Measurements from ENCODE around the gene ADCY1. TPM values are rescaled to one million over a fixed set of nuclear protein-coding genes. Genes with fewer than 3 reads are reported as not detected.
"Not testable (repeated sequence)": the region's sequence is repeated elsewhere in the genome, so short reads cannot be mapped to it uniquely, and the experiment has no call there.

The ADCY1 gene
- total RNA-seq, 2 experiments from 2014 or later: 0.03 TPM; not detected in 1

DNA sequence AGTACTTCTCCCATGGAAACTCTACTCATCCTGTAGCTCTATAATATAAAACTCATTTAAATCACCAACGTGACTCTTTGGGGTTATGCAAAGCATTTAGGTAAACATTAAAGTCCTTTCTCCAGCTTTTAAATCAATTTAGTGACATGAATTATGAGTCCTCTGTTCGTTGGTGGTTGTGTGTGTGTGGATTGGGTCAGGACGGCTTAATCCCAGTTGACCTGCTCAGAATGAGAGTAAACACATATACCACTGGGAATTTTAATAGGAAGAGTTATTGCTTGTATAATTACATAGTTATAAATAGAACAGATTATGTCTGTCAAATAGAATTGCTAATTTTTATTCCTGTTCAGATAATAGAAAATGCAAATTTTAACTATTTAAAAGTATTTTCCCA is 30.7 kb upstream of the ADCY1 start:
- H3K4me3 ChIP-seq (ENCODE audit: low read length): no peak overlapping the region
- TF ChIP-seq, protein P1, sequence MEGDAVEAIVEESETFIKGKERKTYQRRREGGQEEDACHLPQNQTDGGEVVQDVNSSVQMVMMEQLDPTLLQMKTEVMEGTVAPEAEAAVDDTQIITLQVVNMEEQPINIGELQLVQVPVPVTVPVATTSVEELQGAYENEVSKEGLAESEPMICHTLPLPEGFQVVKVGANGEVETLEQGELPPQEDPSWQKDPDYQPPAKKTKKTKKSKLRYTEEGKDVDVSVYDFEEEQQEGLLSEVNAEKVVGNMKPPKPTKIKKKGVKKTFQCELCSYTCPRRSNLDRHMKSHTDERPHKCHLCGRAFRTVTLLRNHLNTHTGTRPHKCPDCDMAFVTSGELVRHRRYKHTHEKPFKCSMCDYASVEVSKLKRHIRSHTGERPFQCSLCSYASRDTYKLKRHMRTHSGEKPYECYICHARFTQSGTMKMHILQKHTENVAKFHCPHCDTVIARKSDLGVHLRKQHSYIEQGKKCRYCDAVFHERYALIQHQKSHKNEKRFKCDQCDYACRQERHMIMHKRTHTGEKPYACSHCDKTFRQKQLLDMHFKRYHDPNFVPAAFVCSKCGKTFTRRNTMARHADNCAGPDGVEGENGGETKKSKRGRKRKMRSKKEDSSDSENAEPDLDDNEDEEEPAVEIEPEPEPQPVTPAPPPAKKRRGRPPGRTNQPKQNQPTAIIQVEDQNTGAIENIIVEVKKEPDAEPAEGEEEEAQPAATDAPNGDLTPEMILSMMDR (IDR thresholded peaks at IDR 0.05): no peak
- no peak overlapping the region for H3K4me3 Mint-ChIP-seq

DNA sequence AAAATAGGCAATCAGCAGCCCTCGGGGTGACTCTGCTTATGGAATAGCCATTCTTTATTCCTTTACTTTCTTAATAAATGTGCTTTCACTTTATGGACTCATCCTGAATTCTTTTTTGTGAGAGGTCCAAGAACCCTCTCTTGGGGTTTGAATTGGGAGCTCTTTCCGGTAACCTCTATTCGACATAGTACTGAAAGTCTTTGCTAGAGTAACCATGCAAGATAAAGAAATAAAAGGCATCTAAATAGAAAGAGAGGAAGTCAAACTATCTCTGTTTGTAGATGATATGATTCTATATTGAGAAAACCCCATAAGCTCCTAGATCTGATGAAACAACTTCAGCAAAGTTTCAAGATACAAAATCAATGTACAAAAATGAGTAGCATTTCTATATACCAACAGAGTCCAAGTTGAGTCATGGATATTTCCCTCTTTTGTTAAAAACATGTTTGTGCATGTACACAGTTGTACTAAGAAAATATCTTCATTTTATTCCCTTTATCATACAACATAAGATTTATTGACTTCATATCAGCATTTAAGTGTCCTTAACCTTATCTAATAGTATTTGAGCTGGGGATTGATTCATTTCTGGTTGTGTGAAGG is 29.0 kb upstream of the ADCY1 start:
- H3K36me3 Mint-ChIP-seq (ENCODE audit: low read depth); DNase-seq; POLR2A ChIA-PET; intact Hi-C loops (cut with DNase I, micrococcal nuclease); H3K27ac ChIP-seq (ENCODE audit: low read depth in 1 of 2, low read length in 2 of 2); H3K4me3 Mint-ChIP-seq; H3K36me3 ChIP-seq (ENCODE audit: insufficient read depth, low read length); H3K27me3 ChIP-seq (ENCODE audit: control insufficient read depth in 1 of 2, insufficient read depth in 2 of 2, low read length in 2 of 2); H3K4me1 Mint-ChIP-seq (ENCODE audit: low read depth); H3K9me3 Mint-ChIP-seq; H3K9me3 ChIP-seq (ENCODE audit: control insufficient read depth in 1 of 2, insufficient read depth in 1 of 2, low read length in 2 of 2); H3K27ac Mint-ChIP-seq; H3K4me3 ChIP-seq (ENCODE audit: low read length); H3K4me1 ChIP-seq (ENCODE audit: insufficient read depth, low read length); CTCF ChIA-PET; ATAC-seq (ENCODE audit: poor library complexity): not testable (repeated sequence)
- H3K27me3 Mint-ChIP-seq: peaks cover 10% of the 10 kb centered on the region

More for the DNA sequence above, 30.7 kb upstream of the ADCY1 start:
- no peaks in the 10 kb centered on the region for H3K36me3 ChIP-seq (ENCODE audit: insufficient read depth, low read length)
- no peaks in the 10 kb centered on the region for H3K36me3 Mint-ChIP-seq (ENCODE audit: low read depth)
- intact Hi-C loops (cut with DNase I, micrococcal nuclease): no loop called here
- H3K27ac ChIP-seq (ENCODE audit: low read depth in 1 of 2, low read length in 2 of 2): no peak overlapping the region
- no peaks in the 10 kb centered on the region for H3K4me1 Mint-ChIP-seq (ENCODE audit: low read depth)
- peaks cover 10% of the 10 kb centered on the region for H3K27me3 Mint-ChIP-seq
- H3K27ac Mint-ChIP-seq: no peak overlapping the region
- H3K27me3 ChIP-seq (ENCODE audit: control insufficient read depth in 1 of 2, insufficient read depth in 2 of 2, low read length in 2 of 2): peaks cover 0 to 3% of the 10 kb centered on the region in 2 experiments
- POLR2A ChIA-PET: no interaction called here
- H3K9me3 Mint-ChIP-seq: peaks cover 10% of the 10 kb centered on the region
- ATAC-seq (ENCODE audit: poor library complexity) (no peak), DNase-seq (no peak)
- H3K9me3 ChIP-seq (ENCODE audit: control insufficient read depth in 1 of 2, insufficient read depth in 1 of 2, low read length in 2 of 2): no peaks in the 10 kb centered on the region
- CTCF ChIA-PET: no interaction called here
- H3K4me1 ChIP-seq (ENCODE audit: insufficient read depth, low read length): no peaks in the 10 kb centered on the region

DNA sequence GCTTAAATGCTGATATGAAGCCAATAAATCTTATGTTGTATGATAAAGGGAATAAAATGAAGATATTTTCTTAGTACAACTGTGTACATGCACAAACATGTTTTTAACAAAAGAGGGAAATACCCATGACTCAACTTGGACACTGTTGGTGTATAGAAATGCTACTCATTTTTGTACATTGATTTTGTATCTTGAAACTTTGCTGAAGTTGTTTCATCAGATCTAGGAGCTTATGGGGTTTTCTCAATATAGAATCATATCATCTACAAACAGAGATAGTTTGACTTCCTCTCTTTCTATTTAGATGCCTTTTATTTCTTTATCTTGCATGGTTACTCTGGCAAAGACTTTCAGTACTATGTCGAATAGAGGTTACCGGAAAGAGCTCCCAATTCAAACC is 25.3 kb upstream of the ADCY1 start:
- intact Hi-C loops (cut with DNase I, micrococcal nuclease): not testable (repeated sequence)

DNA sequence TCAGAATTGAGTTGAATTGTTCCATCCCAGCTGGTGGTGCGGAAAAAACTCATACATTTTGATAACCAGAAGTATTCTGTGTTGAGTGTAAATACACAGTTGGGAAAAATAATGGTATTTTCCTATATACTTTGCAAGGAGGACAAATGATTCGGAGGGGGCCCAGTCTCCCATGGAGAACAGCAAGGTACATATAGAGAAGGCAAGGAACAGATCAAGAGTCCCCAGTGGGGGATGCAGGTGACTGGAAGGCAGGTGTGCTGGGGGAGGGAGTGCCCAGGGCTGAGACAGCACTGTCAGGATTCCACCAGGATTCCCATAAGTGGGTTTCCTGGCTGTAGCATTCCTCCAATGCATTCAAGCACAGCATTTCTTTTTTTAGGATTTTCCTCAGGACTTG is 10.8 kb upstream of the ADCY1 start:
- DNase-seq (no peak), ATAC-seq (ENCODE audit: poor library complexity) (no peak)
- Mint-ChIP-seq H3K4me3 (no peak overlapping the region), H3K9me3 (peaks cover 8% of the 10 kb centered on the region), H3K27me3 (peaks cover 44% of the 10 kb centered on the region), H3K36me3 (ENCODE audit: low read depth) (no peaks in the 10 kb centered on the region), H3K27ac (no peak overlapping the region), H3K4me1 (ENCODE audit: low read depth) (no peaks in the 10 kb centered on the region)
- intact Hi-C loops (cut with DNase I, micrococcal nuclease): no loop called here
- peaks cover 0 to 4% of the 10 kb centered on the region in 2 experiments for H3K9me3 ChIP-seq (ENCODE audit: control insufficient read depth in 1 of 2, insufficient read depth in 1 of 2, low read length in 2 of 2)
- no peak overlapping the region for H3K4me3 ChIP-seq (ENCODE audit: low read length)
- no peaks in the 10 kb centered on the region for H3K27me3 ChIP-seq (ENCODE audit: control insufficient read depth in 1 of 2, insufficient read depth in 2 of 2, low read length in 2 of 2)
- H3K4me1 ChIP-seq (ENCODE audit: insufficient read depth, low read length): no peaks in the 10 kb centered on the region
- TF ChIP-seq, protein P1 (IDR thresholded peaks at IDR 0.05): no peak
- no peaks in the 10 kb centered on the region for H3K36me3 ChIP-seq (ENCODE audit: insufficient read depth, low read length)
- H3K27ac ChIP-seq (ENCODE audit: low read depth in 1 of 2, low read length in 2 of 2): no peak overlapping the region
- ChIA-PET POLR2A (no interaction called here), CTCF (no interaction called here)

More for the DNA sequence above, 25.3 kb upstream of the ADCY1 start:
- POLR2A ChIA-PET; H3K27ac Mint-ChIP-seq; ATAC-seq (ENCODE audit: poor library complexity); H3K36me3 Mint-ChIP-seq (ENCODE audit: low read depth); H3K9me3 ChIP-seq (ENCODE audit: control insufficient read depth in 1 of 2, insufficient read depth in 1 of 2, low read length in 2 of 2); H3K4me1 Mint-ChIP-seq (ENCODE audit: low read depth); H3K36me3 ChIP-seq (ENCODE audit: insufficient read depth, low read length); H3K4me3 ChIP-seq (ENCODE audit: low read length); H3K4me1 ChIP-seq (ENCODE audit: insufficient read depth, low read length); H3K27me3 Mint-ChIP-seq; H3K27ac ChIP-seq (ENCODE audit: low read depth in 1 of 2, low read length in 2 of 2); H3K27me3 ChIP-seq (ENCODE audit: control insufficient read depth in 1 of 2, insufficient read depth in 2 of 2, low read length in 2 of 2); DNase-seq; H3K9me3 Mint-ChIP-seq; H3K4me3 Mint-ChIP-seq; CTCF ChIA-PET: not testable (repeated sequence)

Measured in CD4-positive, alpha-beta T cell (primary cell).